ENCODE results near the gene KAT6B.

- TF ChIP-seq POLR2AphosphoS5 (IDR thresholded peaks at IDR 0.05) (no peak), EP300 (IDR thresholded peaks at IDR 0.05) (no peak), POLR2A (IDR thresholded peaks at IDR 0.05) (no peak)
- TF ChIP-seq, protein P1, sequence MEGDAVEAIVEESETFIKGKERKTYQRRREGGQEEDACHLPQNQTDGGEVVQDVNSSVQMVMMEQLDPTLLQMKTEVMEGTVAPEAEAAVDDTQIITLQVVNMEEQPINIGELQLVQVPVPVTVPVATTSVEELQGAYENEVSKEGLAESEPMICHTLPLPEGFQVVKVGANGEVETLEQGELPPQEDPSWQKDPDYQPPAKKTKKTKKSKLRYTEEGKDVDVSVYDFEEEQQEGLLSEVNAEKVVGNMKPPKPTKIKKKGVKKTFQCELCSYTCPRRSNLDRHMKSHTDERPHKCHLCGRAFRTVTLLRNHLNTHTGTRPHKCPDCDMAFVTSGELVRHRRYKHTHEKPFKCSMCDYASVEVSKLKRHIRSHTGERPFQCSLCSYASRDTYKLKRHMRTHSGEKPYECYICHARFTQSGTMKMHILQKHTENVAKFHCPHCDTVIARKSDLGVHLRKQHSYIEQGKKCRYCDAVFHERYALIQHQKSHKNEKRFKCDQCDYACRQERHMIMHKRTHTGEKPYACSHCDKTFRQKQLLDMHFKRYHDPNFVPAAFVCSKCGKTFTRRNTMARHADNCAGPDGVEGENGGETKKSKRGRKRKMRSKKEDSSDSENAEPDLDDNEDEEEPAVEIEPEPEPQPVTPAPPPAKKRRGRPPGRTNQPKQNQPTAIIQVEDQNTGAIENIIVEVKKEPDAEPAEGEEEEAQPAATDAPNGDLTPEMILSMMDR (IDR thresholded peaks at IDR 0.05): no peak
These were observed 189.9 kb downstream of the KAT6B start for GRCh38 chr10:75016325-75016724.
